Panc1 (cell line): ENCODE results near the gene NTM. TPM values are rescaled to one million over a fixed set of nuclear protein-coding genes. Genes with fewer than 3 reads are reported as not detected.

Source experiments
- ATAC-seq: fragments of 200-7000 bp; cut with Tn5 transposase; 2 replicates; pipeline ENCODE4 v1.9.1; 2020; ENCODE audit warnings: mild to moderate bottlenecking, moderate library complexity
- BruUV-seq: library from RNA; stranded (reverse); fragments of 400-500 nt; replicated peaks from 2 replicates; lab custom pipeline; 2021; lab: Mats Ljungman, UMichigan
- CTCF ChIA-PET: fragments of 300-600 bp; sonication (Branson Sonifier 250); formaldehyde crosslinking; loops from one replicate; lab custom pipeline; 2022; ENCODE audit warnings: antibody characterized with exemption; lab: Charles Lee
- POLR2A ChIA-PET: fragments of 300-600 bp; sonication (Branson Sonifier 250); formaldehyde crosslinking; loops from one replicate; lab custom pipeline; 2022; ENCODE audit warnings: antibody characterized with exemption; lab: Charles Lee
- DNase-seq: peaks from one replicate; pipeline ENCODE4 v3.0.0-alpha.2; 2010; ENCODE audit warnings: low read depth, low spot score
- H3K27ac ChIP-seq: 2 replicates; pipeline ENCODE4 v1.5.1; 2011; ENCODE audit warnings: mild to moderate bottlenecking, low read length, inconsistent platforms
- H3K27me3 ChIP-seq: fragments of 200-500 bp; sonication (Bioruptor generic); 2 replicates; pipeline ENCODE4 v1.6.0; 2014; ENCODE audit warnings: low read length, inconsistent platforms; ENCODE audit not compliant: control insufficient read depth, insufficient read depth
- H3K36me3 ChIP-seq: fragments of 200-500 bp; sonication (Bioruptor generic); 2 replicates; pipeline ENCODE4 v1.5.1; 2014; ENCODE audit warnings: inconsistent platforms, mild to moderate bottlenecking, low read length, moderate library complexity; ENCODE audit not compliant: control insufficient read depth, insufficient read depth
- H3K4me1 ChIP-seq: 2 replicates; pipeline ENCODE4 v1.5.1; 2011; ENCODE audit warnings: inconsistent platforms, mild to moderate bottlenecking, low read length, moderate library complexity; ENCODE audit not compliant: control insufficient read depth, insufficient read depth
- H3K4me3 ChIP-seq, 2 experiments: 2 replicates each; pipeline ENCODE4 v1.5.1; 2011 to 2012; ENCODE audit warnings: low read depth in 2 of 2, low read length in 2 of 2, mild to moderate bottlenecking in 2 of 2, inconsistent platforms in 1 of 2, moderate library complexity in 1 of 2
- H3K9me3 ChIP-seq: fragments of 200-500 bp; sonication (Bioruptor generic); 2 replicates; pipeline ENCODE4 v1.5.1; 2014; ENCODE audit warnings: low read depth, mild to moderate bottlenecking, inconsistent platforms, low read length, moderate library complexity; ENCODE audit not compliant: control insufficient read depth, insufficient read depth
- CTCF ChIP-seq: fragments of 450-650 bp; IDR thresholded peaks from 2 replicates; pipeline ENCODE4 v1.5.1; 2017; ENCODE audit warnings: mild to moderate bottlenecking
- POLR2AphosphoS5 ChIP-seq: IDR thresholded peaks from 2 replicates; pipeline ENCODE4 v1.6.1; 2012; ENCODE audit warnings: mild to moderate bottlenecking, low read depth, low read length, moderate library complexity
- REST ChIP-seq, 2 experiments: IDR thresholded peaks; 2 replicates each; pipeline ENCODE4 v1.6.1; 2011 to 2012; ENCODE audit warnings: low read depth in 2 of 2, control low read depth in 1 of 2, low read length in 1 of 2, mild to moderate bottlenecking in 1 of 2, moderate library complexity in 1 of 2; ENCODE audit not compliant: insufficient read depth in 1 of 2
- SIN3A ChIP-seq: IDR thresholded peaks from 2 replicates; pipeline ENCODE4 v1.6.1; 2012; ENCODE audit warnings: low read depth, mild to moderate bottlenecking, low read length, moderate library complexity, borderline replicate concordance; ENCODE audit not compliant: insufficient read depth
- TCF7L2 ChIP-seq: IDR thresholded peaks from 2 replicates; pipeline ENCODE4 v1.6.1; 2011; ENCODE audit warnings: mild to moderate bottlenecking, low read depth, low read length, inconsistent platforms
- in situ Hi-C: cut with HindIII; loops from 2 replicates; pipeline ENCODE4 v1.10.0; 2016; ENCODE audit warnings: low sequenced_read_pairs, low pct_unique_long_range_greater_than_20kb
- intact Hi-C: fragments of 100-400 bp; cut with micrococcal nuclease; formaldehyde crosslinking; loops from one replicate; pipeline ENCODE4 v1.10.0; 2022; ENCODE audit not compliant: unreplicated experiment
- total RNA-seq: library from RNA; stranded (reverse); gene quantifications from one replicate; pipeline ENCODE4 v1.2.1, GENCODE V29; 2021; ENCODE audit not compliant: unreplicated experiment

NTM gene
- total RNA-seq, 1 experiment from 2014 or later, result 0.10 TPM

GRCh38 chr11:132008872-132009271, 638.5 kb downstream of the NTM start:
- CTCF ChIA-PET, result no interaction called here
- POLR2A ChIA-PET, result no interaction called here
- TF ChIP-seq CTCF (no peak), SIN3A (no peak), TCF7L2 (no peak), REST (IDR thresholded peaks at IDR 0.05; ENCODE audit: insufficient read depth in 1 of 2, low read depth in 2 of 2, low read length in 1 of 2) (no peak), POLR2AphosphoS5 (no peak)
- Histone ChIP-seq H3K4me3 (no peak overlapping the region), H3K9me3 (no peaks in the 10 kb centered on the region), H3K27me3 (0 out of 2 replicates have a peak, but pooled peaks cover 2% of the 10 kb centered on the region), H3K4me1 (no peaks in the 10 kb centered on the region), H3K36me3 (no peaks in the 10 kb centered on the region), H3K27ac (no peak overlapping the region)
- BruUV-seq, result no TSS peak
- no peak for DNase-seq
- in situ Hi-C loops, result no loop called here
- intact Hi-C loops, result no loop called here
- no peak for ATAC-seq

- in situ Hi-C loops, result no loop called here
- CTCF ChIA-PET, result no interaction called here
- no peaks in the 10 kb centered on the region for H3K27me3 ChIP-seq
- no TSS peak for BruUV-seq
- no peak for ATAC-seq
- H3K36me3 ChIP-seq, result no peaks in the 10 kb centered on the region
- no peak overlapping the region for H3K4me3 ChIP-seq
- no peak overlapping the region for H3K27ac ChIP-seq
- intact Hi-C loops, result loop anchor here (10.0 kb wide), 1 partner anchor 325 kb away; no protein-coding TSS in a partner anchor
- H3K9me3 ChIP-seq, result peaks cover 4% of the 10 kb centered on the region; the same call in 1 of the 2 replicates
- POLR2A ChIA-PET, result no interaction called here
- TF ChIP-seq POLR2AphosphoS5, result no peak
- no peak for TF ChIP-seq CTCF
- no peak for TF ChIP-seq TCF7L2
- no peak for TF ChIP-seq SIN3A
- no peak for TF ChIP-seq REST (IDR thresholded peaks at IDR 0.05; ENCODE audit: insufficient read depth in 1 of 2, low read depth in 2 of 2, low read length in 1 of 2)
- no peak for DNase-seq
- H3K4me1 ChIP-seq, result no peaks in the 10 kb centered on the region
Measured at GRCh38 chr11:132020001-132020400, 649.6 kb downstream of the NTM start.
